Measurements from ENCODE around the gene ZYG11B.

GRCh38 chr1:52741259-52741658 is 15.0 kb downstream of the ZYG11B start:
- TF ChIP-seq CTCF (optimal IDR thresholded peaks at IDR 0.05 in 1 of 3, IDR thresholded peaks at IDR 0.05 in 1 of 3, conservative IDR thresholded peaks at IDR 0.05 in 1 of 3; ENCODE audit: extremely low read depth in 1 of 3, insufficient read depth in 2 of 3, low read length in 3 of 3) (no peak), EZH2 (IDR thresholded peaks at IDR 0.05; ENCODE audit: low read length) (no peak)

Data from keratinocyte (primary cell).